Glomerular visceral epithelial cell (primary cell): ENCODE measurements around the gene HUS1.
"Not testable (repeated sequence)": the region's sequence is repeated elsewhere in the genome, so short reads cannot be mapped to it uniquely, and the experiment has no call there.

Experiments
- DNase-seq: peaks from one replicate; pipeline ENCODE4 v3.0.0-alpha.2; 2016; ENCODE audit errors: extremely low spot score

Gene HUS1

GRCh38 chr7:47923081-47923875 lies 56.1 kb downstream of the HUS1 start:
- not testable (repeated sequence) for DNase-seq

DNA sequence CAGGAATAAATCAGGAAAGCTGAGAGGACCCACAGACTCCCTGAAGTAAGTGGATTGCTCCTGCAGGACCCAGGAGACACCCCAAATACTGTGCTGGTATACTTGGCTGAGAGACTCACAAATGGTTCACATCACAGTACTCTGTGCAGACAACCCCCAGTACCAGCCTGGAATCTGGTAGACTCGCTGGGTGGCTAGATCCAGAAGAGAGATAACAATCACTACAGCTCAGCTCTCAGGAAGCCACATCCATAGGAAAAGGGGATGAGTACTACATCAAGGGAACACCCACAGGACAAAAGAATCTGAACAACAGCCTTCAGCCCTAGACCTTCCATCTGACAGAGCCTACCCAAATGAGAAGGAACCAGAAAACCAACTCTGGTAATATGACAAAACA lies 62.9 kb downstream of the HUS1 start:
- not testable (repeated sequence) for DNase-seq

DNA sequence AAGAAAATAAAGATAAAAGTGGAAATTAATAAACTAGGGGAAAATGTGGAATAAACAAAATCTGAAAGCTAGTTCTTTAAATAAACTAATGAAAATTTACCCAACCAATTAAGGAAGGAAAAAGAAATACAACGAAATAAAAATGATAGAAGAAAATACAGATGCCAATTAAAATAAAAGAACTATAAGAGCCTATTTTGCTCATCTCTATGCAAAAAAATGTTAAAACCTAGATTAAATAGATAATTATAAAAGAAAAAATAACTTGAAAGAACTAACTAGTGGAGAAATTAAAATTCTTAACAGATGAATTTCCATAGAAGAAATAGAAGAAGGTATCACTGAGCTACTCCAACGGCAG lies 63.8 kb downstream of the HUS1 start:
- no peak for DNase-seq

DNA sequence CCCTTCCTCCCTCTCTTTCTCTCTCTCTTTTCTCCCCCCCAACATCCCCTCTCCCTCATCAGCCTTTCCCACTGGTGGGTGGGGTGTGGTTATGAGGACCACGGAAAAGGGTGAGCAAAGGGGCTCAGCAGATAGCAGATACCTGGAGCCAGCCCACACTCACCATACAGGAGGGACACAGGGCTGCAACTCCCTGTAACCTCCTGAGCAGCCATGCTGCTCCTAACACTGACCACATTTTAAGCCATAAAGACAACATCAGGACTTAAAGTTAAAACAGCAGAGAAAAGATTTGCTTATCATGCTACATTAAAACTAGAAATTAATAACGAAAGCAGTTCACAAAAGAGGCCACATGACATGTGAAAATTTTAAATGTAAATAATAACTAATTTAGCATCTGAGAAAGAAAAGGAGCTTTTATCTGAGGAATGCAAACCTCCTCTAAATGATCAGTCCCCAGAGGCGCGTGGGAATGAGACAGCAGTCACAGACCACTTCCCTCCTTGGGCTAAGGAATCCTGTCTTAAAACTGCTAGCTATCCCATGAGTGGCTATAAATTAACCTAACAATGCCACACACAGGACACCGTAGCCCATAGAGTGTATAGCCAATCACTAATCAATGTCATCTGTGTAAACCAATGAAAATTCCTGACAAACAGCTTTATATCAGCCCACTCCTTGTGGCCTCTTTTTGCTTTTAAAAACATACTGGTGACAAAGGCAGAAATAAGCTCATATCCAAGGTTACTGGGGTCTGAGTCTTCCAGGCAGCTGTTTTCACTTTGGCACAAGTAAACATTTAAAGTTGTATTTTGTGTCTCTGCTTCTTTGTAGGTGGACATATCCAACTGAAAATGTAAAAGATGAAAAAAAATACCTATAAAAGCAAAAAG lies 64.4 kb downstream of the HUS1 start:
- DNase-seq: no peak
